ENCODE results near the gene ADRA2B.

DNA sequence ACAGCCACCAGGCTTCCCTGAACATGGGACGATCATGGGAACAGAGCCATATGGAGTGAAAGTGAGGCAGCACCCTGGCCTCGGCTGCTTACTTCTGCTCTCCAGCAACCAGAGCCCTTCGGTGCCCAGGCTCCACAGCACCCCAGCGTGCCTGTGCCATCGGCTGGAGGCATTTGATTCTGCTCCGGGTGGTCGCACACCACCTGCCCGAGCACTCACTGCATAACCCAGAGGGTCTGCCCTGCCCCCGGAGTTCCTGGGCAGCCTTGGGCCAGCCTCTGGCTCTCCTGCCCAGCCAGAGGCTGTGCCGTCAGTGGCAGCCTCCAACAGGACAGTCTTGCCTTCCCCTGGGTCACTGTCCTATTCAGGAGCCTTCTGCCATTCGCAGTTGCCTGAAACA, 18.1 kb upstream of the ADRA2B start:
- TF ChIP-seq, protein P1, sequence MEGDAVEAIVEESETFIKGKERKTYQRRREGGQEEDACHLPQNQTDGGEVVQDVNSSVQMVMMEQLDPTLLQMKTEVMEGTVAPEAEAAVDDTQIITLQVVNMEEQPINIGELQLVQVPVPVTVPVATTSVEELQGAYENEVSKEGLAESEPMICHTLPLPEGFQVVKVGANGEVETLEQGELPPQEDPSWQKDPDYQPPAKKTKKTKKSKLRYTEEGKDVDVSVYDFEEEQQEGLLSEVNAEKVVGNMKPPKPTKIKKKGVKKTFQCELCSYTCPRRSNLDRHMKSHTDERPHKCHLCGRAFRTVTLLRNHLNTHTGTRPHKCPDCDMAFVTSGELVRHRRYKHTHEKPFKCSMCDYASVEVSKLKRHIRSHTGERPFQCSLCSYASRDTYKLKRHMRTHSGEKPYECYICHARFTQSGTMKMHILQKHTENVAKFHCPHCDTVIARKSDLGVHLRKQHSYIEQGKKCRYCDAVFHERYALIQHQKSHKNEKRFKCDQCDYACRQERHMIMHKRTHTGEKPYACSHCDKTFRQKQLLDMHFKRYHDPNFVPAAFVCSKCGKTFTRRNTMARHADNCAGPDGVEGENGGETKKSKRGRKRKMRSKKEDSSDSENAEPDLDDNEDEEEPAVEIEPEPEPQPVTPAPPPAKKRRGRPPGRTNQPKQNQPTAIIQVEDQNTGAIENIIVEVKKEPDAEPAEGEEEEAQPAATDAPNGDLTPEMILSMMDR (IDR thresholded peaks at IDR 0.05): no peak
- no peak for TF ChIP-seq POLR2A (IDR thresholded peaks at IDR 0.05; ENCODE audit: low read depth)

Data from esophagus muscularis mucosa (tissue), 3 donors.